ENCODE data around the gene NR4A3. TPM values are rescaled to one million over a fixed set of nuclear protein-coding genes. Genes with fewer than 3 reads are reported as not detected.

NR4A3 gene
- total RNA-seq, 4 donors from 2014 or later: 0.64 to 5.9 (median 2.9) TPM

DNA sequence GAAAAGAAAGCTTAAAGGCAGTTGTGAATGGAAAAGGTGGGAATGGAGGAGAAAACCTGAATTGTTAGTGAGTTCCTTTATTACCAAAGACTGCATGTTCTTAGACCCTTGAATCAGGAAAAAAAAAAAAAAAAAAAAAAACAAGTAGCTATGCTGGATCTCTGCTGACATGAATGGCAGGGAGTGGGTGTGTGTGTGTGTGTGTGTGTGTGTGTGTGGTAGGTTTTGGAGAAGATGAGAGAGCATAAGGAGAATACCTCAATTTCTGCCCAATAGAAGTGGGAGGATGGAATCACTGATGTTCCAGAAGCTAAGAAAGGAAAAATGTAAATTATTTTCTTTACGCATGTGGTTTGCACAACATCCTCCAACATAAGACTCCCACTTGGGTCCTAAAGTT lies 25.5 kb upstream of the NR4A3 start:
- no peak for DNase-seq (ENCODE audit: low spot score in 2 of 2)
- H3K9me3 ChIP-seq: no peaks in the 10 kb centered on the region
- H3K27me3 ChIP-seq: no peaks in the 10 kb centered on the region
- WGBS: 91% methylated on average over 1 of the region's 1 CpG
- H3K36me3 ChIP-seq: no peaks in the 10 kb centered on the region
- no peaks in the 10 kb centered on the region for H3K4me1 ChIP-seq
- TF ChIP-seq CTCF (IDR thresholded peaks at IDR 0.05) (no peak), EP300 (IDR thresholded peaks at IDR 0.05) (no peak), POLR2A (IDR thresholded peaks at IDR 0.05) (no peak), POLR2AphosphoS5 (IDR thresholded peaks at IDR 0.05) (no peak)
- no peak overlapping the region for H3K27ac ChIP-seq
- H3K4me3 ChIP-seq: no peak overlapping the region

DNA sequence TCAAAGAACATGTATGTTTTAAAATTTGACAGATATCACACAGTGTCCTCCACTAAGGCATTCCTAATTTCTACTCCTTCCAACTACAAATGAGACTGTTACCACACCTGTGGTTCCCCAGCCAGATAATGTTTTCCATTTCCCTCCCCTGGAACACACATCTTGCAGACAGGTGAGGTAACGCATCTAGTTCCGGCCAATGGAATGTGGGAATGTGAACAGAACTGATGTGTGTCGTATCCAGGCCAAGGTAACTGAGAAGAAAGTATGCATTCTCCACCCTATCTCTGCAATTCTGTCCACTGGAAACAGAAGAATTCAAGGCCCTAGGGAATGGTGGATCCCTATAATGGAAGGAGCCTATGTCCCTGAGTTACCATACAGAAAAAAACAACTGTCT lies 19.9 kb upstream of the NR4A3 start:
- no peak for DNase-seq (ENCODE audit: low spot score in 2 of 2)
- TF ChIP-seq EP300 (IDR thresholded peaks at IDR 0.05) (no peak), CTCF (IDR thresholded peaks at IDR 0.05) (no peak), POLR2A (IDR thresholded peaks at IDR 0.05) (no peak), POLR2AphosphoS5 (IDR thresholded peaks at IDR 0.05) (no peak)
- Histone ChIP-seq H3K4me1 (no peaks in the 10 kb centered on the region), H3K27ac (no peak overlapping the region), H3K27me3 (no peaks in the 10 kb centered on the region), H3K36me3 (no peaks in the 10 kb centered on the region), H3K9me3 (no peaks in the 10 kb centered on the region), H3K4me3 (no peak overlapping the region)
- 100% methylated on average over 3 of the region's 3 CpGs for WGBS

DNA sequence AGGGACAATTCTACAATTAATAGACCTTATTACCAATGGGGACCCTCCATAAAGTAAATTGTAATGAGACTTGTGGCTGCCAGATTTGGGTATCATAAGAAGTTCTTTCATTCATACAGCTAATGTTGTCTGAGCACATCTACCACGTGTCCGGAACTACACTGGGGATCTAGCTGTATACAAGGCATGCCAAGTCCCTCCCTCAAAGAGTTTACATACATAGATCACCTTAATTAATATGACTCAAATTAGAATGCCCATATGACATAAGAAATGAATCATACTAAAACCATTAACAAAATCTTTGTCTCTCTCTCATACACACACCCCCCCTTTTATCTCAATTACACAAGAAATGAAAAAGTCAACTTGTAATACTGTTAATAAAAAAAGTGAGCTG lies 18.0 kb upstream of the NR4A3 start:
- WGBS: 77% methylated on average over 2 of the region's 2 CpGs
- Histone ChIP-seq H3K9me3 (no peaks in the 10 kb centered on the region), H3K27ac (no peak overlapping the region), H3K27me3 (no peaks in the 10 kb centered on the region), H3K36me3 (no peaks in the 10 kb centered on the region), H3K4me1 (peaks cover 10% of the 10 kb centered on the region), H3K4me3 (no peak overlapping the region)
- DNase-seq (ENCODE audit: low spot score in 2 of 2): no peak
- no peak for TF ChIP-seq POLR2AphosphoS5 (IDR thresholded peaks at IDR 0.05)
- no peak for TF ChIP-seq EP300 (IDR thresholded peaks at IDR 0.05)
- no peak for TF ChIP-seq CTCF (IDR thresholded peaks at IDR 0.05)
- no peak for TF ChIP-seq POLR2A (IDR thresholded peaks at IDR 0.05)

DNA sequence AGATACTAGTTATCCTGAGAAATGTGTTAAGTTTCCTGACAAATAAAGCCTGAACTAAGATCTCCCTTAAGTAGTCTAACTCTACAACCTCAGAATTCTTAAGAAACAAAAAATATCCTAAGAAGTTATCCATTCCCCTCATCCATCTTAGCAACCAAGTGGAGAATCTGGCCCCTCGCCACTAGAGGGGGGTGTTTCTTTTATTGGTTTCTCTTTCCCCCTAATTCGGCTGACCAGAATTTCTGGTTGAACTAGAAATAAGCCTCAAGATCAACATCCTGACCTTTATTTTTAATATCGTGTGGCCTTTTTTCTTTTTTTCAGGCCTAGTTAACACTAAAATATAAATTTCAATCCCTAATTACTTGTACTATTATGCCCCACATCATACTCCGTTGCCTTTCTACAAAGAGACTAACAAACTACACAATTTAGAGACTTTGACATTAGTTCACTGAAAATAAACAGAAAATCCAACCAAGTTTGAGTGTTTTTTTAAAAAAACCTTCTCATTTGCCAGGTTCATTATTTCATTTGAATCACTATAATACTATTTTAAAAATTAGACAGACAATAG lies 14.3 kb upstream of the NR4A3 start:
- 26% methylated on average over 4 of the region's 4 CpGs for WGBS
- Histone ChIP-seq H3K4me3 (no peak overlapping the region), H3K27ac (no peak overlapping the region), H3K4me1 (peaks cover 10% of the 10 kb centered on the region), H3K36me3 (no peaks in the 10 kb centered on the region), H3K9me3 (no peaks in the 10 kb centered on the region), H3K27me3 (no peaks in the 10 kb centered on the region)
- peak; percentile 77 to 84 for DNase-seq (ENCODE audit: low spot score in 2 of 2)
- TF ChIP-seq POLR2AphosphoS5 (IDR thresholded peaks at IDR 0.05) (no peak), CTCF (IDR thresholded peaks at IDR 0.05) (peak; percentile 59 to 64)

GRCh38 chr9:99807956-99808355 lies 13.7 kb upstream of the NR4A3 start:
- no peak for TF ChIP-seq POLR2AphosphoS5 (IDR thresholded peaks at IDR 0.05)
- no peak for TF ChIP-seq EP300 (IDR thresholded peaks at IDR 0.05)
- no peak for TF ChIP-seq POLR2A (IDR thresholded peaks at IDR 0.05)
- TF ChIP-seq CTCF (IDR thresholded peaks at IDR 0.05): no peak
- Histone ChIP-seq H3K4me1 (peaks cover 10% of the 10 kb centered on the region), H3K27me3 (no peaks in the 10 kb centered on the region), H3K36me3 (no peaks in the 10 kb centered on the region), H3K4me3 (no peak overlapping the region), H3K9me3 (no peaks in the 10 kb centered on the region), H3K27ac (no peak overlapping the region)
- DNase-seq (ENCODE audit: low spot score in 2 of 2): no peak
